Renal pelvis (tissue), 4 donors: ENCODE measurements around the gene NR3C2. TPM values are rescaled to one million over a fixed set of nuclear protein-coding genes. Genes with fewer than 3 reads are reported as not detected.

Experiments
- DNase-seq: peaks from one replicate; pipeline ENCODE4 v3.0.0-alpha.2; 2013
- polyA plus RNA-seq, 3 donors: library from polyadenylated mRNA; unstranded; fragments of 120-200 nt; gene quantifications; one replicate each; pipeline ENCODE4 v1.2.1, GENCODE V29; 2013; ENCODE audit not compliant: insufficient read length in 3 of 3

NR3C2 gene
- polyA plus RNA-seq, 3 donors = 13.1 to 15.9 (median 14.0) TPM

DNA sequence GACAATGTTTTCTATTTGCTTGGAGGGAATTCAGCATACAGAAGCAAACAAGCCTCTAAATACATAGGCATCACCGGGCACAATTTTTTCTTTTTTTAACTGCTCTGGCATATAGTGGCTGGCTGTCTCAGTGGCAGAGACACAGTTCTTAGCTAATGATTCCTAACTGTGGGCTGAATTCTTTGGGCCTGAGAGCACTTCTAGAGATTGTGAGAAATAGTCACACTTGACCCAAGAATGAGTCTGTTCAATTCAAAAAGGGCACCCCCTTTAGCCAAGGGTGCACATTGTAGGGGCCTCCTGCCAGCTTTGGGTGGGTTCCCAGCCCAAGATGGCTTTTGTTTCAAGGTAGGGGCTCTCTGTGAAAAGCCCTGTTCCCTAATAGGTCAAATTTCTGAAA is 364.6 kb downstream of the NR3C2 start:
- no peak for DNase-seq

DNA sequence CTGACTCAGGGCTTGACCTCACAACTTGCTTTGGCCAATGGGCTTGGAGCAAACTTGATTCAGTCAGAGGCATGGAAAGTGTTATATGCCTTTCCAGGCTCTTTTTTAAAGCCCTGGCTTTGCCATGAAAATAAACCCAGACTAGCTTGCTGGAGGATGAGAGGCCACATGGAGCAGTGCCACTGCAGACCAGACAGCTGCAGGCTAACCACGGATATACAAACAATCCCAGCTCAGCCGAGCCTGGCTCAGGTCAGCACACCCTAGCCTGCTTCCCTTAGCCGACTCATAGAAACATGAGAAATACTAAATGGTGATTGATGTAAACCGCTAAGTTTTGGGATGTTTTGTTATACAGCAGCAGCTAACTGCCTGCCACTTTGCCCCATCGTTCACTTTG is 365.2 kb downstream of the NR3C2 start:
- no peak for DNase-seq

- DNase-seq = no peak
These were observed 366.8 kb downstream of the NR3C2 start for GRCh38 chr4:148075438-148075837.

- DNase-seq = no peak
These were observed 367.8 kb downstream of the NR3C2 start for GRCh38 chr4:148074462-148074861.

GRCh38 chr4:148073349-148073748 is 368.9 kb downstream of the NR3C2 start:
- no peak for DNase-seq

- no peak for DNase-seq
These were observed 369.4 kb downstream of the NR3C2 start for GRCh38 chr4:148072789-148073188.

GRCh38 chr4:148071009-148071408 is 371.2 kb downstream of the NR3C2 start:
- no peak for DNase-seq

- DNase-seq = no peak
These were observed 372.4 kb downstream of the NR3C2 start for GRCh38 chr4:148069895-148070178.

GRCh38 chr4:148069086-148069894 is 372.9 kb downstream of the NR3C2 start:
- DNase-seq = no peak

- DNase-seq = no peak
These were observed 373.9 kb downstream of the NR3C2 start for GRCh38 chr4:148068065-148068911.

GRCh38 chr4:148067301-148067916 is 374.8 kb downstream of the NR3C2 start:
- DNase-seq = no peak

- DNase-seq = no peak
These were observed 377.1 kb downstream of the NR3C2 start for GRCh38 chr4:148065075-148065474.

DNA sequence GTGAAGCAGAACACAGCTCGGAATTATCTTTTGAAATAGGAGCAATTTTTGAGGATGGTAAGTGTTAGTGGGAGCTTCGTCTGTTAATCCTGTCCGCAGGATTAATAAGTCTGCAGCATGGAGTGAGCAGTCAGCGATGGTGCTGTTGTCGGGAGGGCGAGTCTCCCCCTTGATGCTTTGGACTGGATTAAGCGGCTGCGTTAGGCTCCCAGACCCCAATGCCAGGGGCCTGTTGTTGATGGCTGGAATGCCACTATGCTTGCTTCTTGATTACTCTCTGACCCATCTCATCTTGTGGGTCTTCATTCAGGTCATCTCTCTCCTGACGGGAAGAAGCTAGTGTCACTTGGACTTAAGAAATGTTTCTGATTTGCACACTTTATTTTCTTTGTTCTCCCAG is 377.8 kb downstream of the NR3C2 start:
- no peak for DNase-seq

- no peak for DNase-seq
These were observed 379.8 kb downstream of the NR3C2 start for GRCh38 chr4:148062301-148062950.

DNA sequence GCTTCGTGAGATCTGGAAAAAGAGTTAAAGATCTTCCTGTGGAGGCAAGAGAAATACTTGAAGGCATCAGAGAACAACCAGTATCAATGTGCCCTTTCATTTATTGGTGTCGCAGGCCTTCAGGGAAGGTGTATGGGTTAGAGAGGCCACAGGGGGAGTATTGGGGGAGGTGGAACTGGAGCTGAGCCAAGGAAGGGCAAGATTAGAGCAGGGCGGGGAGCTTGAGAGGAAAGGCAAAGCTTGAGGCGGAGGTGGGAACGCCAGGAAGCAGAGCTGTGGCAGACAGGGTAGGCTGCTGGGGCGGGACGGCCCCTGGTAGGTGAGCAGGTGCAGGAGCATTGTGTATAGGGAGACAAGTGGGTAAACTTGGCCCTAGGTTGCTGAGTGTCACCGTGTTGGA is 380.4 kb downstream of the NR3C2 start:
- DNase-seq = no peak

DNA sequence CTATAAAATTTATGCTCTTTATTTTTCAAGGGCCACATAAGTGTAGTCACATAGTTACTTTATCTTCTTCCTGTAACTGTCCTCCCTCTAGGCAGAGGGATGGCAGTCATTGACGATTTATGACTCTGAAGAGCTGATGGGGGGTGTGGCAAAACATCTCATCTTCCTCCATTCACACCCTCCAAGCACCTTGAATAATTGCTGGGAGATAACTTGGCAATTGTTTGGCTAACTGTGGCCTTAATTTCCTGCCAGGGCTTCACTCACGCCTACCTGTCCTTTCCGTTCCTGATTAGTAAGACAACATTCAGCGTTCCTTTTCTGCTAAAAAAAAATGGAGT is 381.1 kb downstream of the NR3C2 start:
- no peak for DNase-seq

DNA sequence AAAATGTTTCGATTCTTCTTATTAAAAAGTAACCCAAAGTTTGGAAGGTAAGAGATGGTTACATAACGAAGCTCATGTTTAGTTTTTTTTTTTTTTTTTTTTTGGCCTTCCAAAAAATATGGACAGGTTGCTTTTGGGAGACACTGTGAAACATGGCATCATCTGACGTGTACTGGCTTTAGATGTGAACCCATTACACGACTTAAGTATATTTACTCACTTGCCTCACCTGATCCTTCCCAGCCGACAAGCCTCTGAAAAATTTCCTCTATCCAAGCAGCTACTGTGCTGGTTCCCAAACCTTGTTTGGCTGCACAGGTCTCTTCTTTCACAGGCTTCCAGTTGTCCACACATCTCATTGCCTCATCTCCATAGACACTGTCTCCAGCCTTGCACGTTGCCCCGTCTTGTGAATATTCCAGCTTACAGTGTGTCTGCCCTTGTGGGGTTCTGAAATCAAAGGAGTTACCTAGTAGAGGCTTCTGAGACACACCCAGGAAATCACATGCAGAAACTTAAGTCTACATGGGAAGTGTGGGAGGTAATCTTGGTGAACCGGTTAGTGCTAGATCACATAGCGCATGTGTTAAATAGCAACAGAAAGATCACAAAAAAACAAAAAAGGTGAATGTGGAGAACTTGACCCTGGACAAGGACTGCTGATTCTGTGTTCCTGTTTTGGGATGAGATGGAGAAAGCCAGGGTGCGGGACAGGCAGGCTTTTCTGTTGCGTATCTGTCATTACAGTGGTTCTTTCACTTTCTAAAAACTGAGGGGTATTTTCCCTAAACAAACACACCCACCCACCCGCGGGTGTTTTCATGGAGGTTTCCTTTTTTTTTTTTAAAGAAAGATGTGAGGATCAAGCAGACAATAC is 381.7 kb downstream of the NR3C2 start:
- no peak for DNase-seq

DNA sequence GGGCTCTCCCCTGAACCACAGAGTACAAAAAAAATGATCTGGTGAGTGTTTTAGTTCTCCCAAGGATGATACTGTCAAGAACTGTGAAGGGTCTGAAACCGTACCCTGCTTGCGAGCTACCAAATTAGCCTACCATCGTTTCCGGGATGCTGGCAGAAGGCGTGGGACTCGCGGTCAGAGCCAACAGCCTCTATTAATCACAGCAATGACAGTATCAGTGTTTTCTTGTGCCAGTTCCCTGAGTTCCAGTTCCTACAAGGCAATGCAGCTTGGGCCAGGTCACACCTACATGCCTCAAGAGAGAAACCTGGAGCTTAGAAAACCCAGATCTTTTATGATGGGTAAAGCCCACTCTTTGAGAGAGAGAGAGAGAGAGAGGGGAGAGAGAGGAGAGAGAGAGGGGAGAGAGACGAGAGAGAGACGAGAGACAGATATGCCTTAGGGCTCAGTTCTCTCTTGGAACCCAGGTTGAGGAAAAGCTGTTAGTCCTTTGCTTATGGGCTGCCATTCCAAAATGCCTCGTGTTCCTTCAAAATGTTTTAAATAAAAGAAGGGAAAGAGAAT is 382.5 kb downstream of the NR3C2 start:
- DNase-seq = no peak

DNA sequence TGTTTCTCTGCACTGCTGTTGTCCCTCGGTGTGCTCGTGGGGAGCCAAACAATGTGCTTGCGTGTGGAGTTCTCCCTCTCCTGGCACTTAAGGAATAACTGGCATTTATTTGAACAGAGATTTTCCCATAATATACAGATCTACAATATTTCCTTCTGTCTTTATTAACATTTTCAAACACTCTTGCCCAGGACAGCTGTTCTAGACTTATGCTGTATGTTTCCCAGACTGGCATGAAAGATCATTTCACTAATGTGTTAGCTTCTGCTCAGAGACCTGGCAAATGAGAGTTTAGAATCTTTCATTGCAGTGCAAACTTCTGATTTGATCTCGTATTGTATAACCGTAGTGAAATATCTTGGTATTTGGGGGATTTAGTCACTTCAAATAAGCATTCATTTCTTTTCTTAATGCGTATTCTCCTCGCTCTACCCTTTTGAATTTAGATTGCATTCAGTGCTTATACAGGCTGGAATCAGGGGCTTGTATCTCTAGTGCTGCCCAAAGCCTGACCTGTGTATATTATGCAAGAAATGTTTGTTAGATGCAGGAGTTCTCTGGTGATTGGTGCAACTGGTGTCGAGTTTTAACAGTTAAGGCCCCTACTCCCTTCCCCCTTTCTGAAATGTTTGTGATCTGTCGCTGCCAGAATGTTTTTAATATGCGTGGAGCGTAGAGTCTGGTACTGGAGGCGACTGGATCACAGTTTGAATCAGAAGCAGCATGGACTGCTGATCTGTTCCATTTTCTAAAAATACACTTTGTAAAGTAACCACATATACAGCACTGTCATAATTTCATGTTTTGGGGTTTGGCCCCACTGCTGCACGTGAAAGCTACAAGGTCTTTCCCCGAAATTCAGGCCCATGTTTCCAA is 384.0 kb downstream of the NR3C2 start:
- no peak for DNase-seq

DNA sequence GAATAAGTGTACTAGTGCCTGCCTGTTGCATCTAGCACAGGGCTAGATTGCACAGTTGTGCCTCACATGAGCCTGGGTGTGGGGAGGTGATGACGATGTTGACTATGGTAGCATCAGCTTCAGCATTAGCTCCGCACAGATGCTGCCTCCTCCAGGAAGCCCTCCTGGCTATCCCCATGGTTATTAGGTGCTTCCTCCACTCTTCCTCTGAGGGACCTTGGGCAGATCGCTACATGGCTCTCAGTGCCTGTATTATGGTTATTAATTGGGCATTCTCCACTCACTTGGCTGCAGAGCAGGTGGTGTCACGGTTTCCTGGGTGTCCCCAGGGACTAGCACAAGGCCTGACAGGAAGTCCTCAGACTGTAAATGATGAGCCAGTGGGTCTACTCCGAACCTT is 384.7 kb downstream of the NR3C2 start:
- DNase-seq = no peak
